Medulla oblongata (tissue), 1 donor: ENCODE results near the gene ENO3.

ENCODE experiments used
- DNase-seq: peaks from one replicate; pipeline ENCODE4 v3.0.0-alpha.2; 2015; ENCODE audit errors: extremely low spot score

The ENO3 gene

GRCh38 chr17:4937553-4937952 lies 13.4 kb upstream of the ENO3 start:
- DNase-seq = no peak

GRCh38 chr17:4938069-4938491 lies 12.8 kb upstream of the ENO3 start:
- no peak for DNase-seq

- DNase-seq = no peak
These were observed 12.0 kb upstream of the ENO3 start for GRCh38 chr17:4938688-4939545.

- DNase-seq = no peak
These were observed 11.4 kb upstream of the ENO3 start for GRCh38 chr17:4939546-4939795.

- DNase-seq = peak; percentile 99
These were observed 10.9 kb upstream of the ENO3 start, which contains the start of the genes RNF167 and SLC25A11 for GRCh38 chr17:4939796-4940554. Gene RNF167 (plus strand): TSS chr17:4940268. CDS start chr17:4940910, 642 bp downstream. Gene SLC25A11 (minus strand): TSS chr17:4940046. CDS start chr17:4939910, 136 bp downstream.

- DNase-seq = no peak
These were observed 10.2 kb upstream of the ENO3 start for GRCh38 chr17:4940555-4941318.

GRCh38 chr17:4941319-4941610 lies 9.7 kb upstream of the ENO3 start:
- no peak for DNase-seq

- no peak for DNase-seq
These were observed 8.0 kb upstream of the ENO3 start for GRCh38 chr17:4942760-4943508.

GRCh38 chr17:4944163-4944553 lies 6.8 kb upstream of the ENO3 start:
- DNase-seq = no peak

GRCh38 chr17:4944554-4945175 lies 6.3 kb upstream of the ENO3 start:
- no peak for DNase-seq

- no peak for DNase-seq
These were observed 5.6 kb upstream of the ENO3 start for GRCh38 chr17:4945176-4945943.

GRCh38 chr17:4945944-4946280 lies 5.0 kb upstream of the ENO3 start:
- DNase-seq = no peak

- DNase-seq = no peak
These were observed 4.5 kb upstream of the ENO3 start for GRCh38 chr17:4946312-4946976.

- no peak for DNase-seq
These were observed 3.9 kb upstream of the ENO3 start for GRCh38 chr17:4947010-4947410.

- DNase-seq = peak; percentile 39
These were observed 3.3 kb upstream of the ENO3 start for GRCh38 chr17:4947411-4948165.

GRCh38 chr17:4948166-4948930 lies 2.6 kb upstream of the ENO3 start, which contains the start of gene PFN1:
Gene PFN1 (minus strand): TSS chr17:4948530. CDS start chr17:4948394, 136 bp downstream.
- peak; percentile 89 for DNase-seq

- DNase-seq = peak; percentile 88
These were observed 2.0 kb upstream of the ENO3 start for GRCh38 chr17:4948931-4949320.

- peak; percentile 50 for DNase-seq
These were observed 1.4 kb upstream of the ENO3 start for GRCh38 chr17:4949321-4950074.
